ENCODE measurements around the gene ECPAS. TPM values are rescaled to one million over a fixed set of nuclear protein-coding genes. Genes with fewer than 3 reads are reported as not detected.

The ECPAS gene
- total RNA-seq, 1 experiment from 2014 or later: 69.4 TPM

DNA sequence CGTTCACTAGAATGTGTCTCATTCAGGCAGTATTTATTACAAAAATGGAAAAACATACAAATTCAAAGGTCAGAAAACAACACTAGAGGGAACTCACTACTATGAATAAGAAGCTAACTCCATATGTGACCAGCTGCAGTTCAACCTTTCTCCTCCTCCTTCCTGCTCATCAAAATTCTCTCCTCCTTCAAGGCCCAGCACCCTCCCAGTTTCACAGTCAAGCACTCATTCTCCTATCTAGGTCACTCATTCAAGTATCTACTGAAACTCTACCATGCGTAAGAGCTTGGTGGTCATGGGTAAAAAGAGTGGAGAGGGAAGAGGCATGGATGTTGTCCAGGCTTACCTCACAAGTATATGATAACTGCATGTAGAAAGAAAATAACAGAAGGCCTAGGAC is 27.7 kb downstream of the ECPAS start:
- no peak overlapping the region for H3K27ac ChIP-seq (ENCODE audit: low read length)
- H3K4me1 ChIP-seq (ENCODE audit: control insufficient read depth, insufficient read depth, low read length): peaks cover 20% of the 10 kb centered on the region
- H3K27me3 ChIP-seq (ENCODE audit: control insufficient read depth, insufficient read depth, low read length): no peaks in the 10 kb centered on the region
- in situ Hi-C loops (cut with HindIII; ENCODE audit: low pct_unique_long_range_greater_than_20kb, low sequenced_read_pairs) (no loop called here), intact Hi-C loops (cut with micrococcal nuclease; ENCODE audit: unreplicated experiment) (no loop called here)
- ChIA-PET POLR2A (no interaction called here), CTCF (no interaction called here)
- no peaks in the 10 kb centered on the region for H3K36me3 ChIP-seq (ENCODE audit: control insufficient read depth, insufficient read depth, low read length)
- no peak for ATAC-seq
- no TSS peak for BruUV-seq (replicated peaks)
- TF ChIP-seq POLR2AphosphoS5 (IDR thresholded peaks at IDR 0.05; ENCODE audit: low read depth, low read length): no peak
- TF ChIP-seq, protein P1, sequence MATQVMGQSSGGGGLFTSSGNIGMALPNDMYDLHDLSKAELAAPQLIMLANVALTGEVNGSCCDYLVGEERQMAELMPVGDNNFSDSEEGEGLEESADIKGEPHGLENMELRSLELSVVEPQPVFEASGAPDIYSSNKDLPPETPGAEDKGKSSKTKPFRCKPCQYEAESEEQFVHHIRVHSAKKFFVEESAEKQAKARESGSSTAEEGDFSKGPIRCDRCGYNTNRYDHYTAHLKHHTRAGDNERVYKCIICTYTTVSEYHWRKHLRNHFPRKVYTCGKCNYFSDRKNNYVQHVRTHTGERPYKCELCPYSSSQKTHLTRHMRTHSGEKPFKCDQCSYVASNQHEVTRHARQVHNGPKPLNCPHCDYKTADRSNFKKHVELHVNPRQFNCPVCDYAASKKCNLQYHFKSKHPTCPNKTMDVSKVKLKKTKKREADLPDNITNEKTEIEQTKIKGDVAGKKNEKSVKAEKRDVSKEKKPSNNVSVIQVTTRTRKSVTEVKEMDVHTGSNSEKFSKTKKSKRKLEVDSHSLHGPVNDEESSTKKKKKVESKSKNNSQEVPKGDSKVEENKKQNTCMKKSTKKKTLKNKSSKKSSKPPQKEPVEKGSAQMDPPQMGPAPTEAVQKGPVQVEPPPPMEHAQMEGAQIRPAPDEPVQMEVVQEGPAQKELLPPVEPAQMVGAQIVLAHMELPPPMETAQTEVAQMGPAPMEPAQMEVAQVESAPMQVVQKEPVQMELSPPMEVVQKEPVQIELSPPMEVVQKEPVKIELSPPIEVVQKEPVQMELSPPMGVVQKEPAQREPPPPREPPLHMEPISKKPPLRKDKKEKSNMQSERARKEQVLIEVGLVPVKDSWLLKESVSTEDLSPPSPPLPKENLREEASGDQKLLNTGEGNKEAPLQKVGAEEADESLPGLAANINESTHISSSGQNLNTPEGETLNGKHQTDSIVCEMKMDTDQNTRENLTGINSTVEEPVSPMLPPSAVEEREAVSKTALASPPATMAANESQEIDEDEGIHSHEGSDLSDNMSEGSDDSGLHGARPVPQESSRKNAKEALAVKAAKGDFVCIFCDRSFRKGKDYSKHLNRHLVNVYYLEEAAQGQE (IDR thresholded peaks at IDR 0.05; ENCODE audit: insufficient read depth in 1 of 2, low read depth in 2 of 2, low read length in 1 of 2): no peak
- TF ChIP-seq TCF7L2 (IDR thresholded peaks at IDR 0.05; ENCODE audit: low read depth, low read length): no peak
- TF ChIP-seq SIN3A (IDR thresholded peaks at IDR 0.05; ENCODE audit: borderline replicate concordance, insufficient read depth, low read depth, low read length): no peak
- TF ChIP-seq, protein P2, sequence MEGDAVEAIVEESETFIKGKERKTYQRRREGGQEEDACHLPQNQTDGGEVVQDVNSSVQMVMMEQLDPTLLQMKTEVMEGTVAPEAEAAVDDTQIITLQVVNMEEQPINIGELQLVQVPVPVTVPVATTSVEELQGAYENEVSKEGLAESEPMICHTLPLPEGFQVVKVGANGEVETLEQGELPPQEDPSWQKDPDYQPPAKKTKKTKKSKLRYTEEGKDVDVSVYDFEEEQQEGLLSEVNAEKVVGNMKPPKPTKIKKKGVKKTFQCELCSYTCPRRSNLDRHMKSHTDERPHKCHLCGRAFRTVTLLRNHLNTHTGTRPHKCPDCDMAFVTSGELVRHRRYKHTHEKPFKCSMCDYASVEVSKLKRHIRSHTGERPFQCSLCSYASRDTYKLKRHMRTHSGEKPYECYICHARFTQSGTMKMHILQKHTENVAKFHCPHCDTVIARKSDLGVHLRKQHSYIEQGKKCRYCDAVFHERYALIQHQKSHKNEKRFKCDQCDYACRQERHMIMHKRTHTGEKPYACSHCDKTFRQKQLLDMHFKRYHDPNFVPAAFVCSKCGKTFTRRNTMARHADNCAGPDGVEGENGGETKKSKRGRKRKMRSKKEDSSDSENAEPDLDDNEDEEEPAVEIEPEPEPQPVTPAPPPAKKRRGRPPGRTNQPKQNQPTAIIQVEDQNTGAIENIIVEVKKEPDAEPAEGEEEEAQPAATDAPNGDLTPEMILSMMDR (IDR thresholded peaks at IDR 0.05): no peak
- no peak for DNase-seq (ENCODE audit: low read depth, low spot score)
- no peak overlapping the region for H3K4me3 ChIP-seq (ENCODE audit: low read depth in 2 of 2, low read length in 2 of 2)
- peaks cover under 1% of the 10 kb centered on the region; the same call in 1 of the 2 replicates for H3K9me3 ChIP-seq (ENCODE audit: control insufficient read depth, insufficient read depth, low read depth, low read length)

DNA sequence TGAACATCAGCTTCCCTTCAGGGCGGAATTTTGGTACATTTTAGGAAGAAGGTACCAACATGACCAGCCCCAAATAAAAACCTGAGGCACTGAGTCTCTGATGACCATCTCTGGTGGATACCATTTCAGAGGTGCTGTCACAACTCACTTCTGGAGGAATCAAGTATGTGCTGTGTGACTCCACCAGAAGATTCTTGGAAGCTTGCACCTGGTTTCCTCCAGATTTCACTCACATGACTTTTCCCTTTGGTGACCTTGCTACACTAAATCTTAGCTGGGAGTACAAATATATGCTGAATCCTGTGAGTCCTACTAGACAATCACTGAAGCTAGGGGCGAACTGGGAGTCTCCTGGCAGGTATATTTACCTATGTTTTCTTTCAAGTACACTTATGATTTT is 28.5 kb downstream of the ECPAS start:
- in situ Hi-C loops (cut with HindIII; ENCODE audit: low pct_unique_long_range_greater_than_20kb, low sequenced_read_pairs): no loop called here
- peaks cover 20% of the 10 kb centered on the region for H3K4me1 ChIP-seq (ENCODE audit: control insufficient read depth, insufficient read depth, low read length)
- DNase-seq (ENCODE audit: low read depth, low spot score): no peak
- no peaks in the 10 kb centered on the region for H3K36me3 ChIP-seq (ENCODE audit: control insufficient read depth, insufficient read depth, low read length)
- BruUV-seq (replicated peaks): TSS peak; percentile 6
- no peaks in the 10 kb centered on the region for H3K9me3 ChIP-seq (ENCODE audit: control insufficient read depth, insufficient read depth, low read depth, low read length)
- TF ChIP-seq TCF7L2 (IDR thresholded peaks at IDR 0.05; ENCODE audit: low read depth, low read length) (no peak), POLR2AphosphoS5 (IDR thresholded peaks at IDR 0.05; ENCODE audit: low read depth, low read length) (no peak), SIN3A (IDR thresholded peaks at IDR 0.05; ENCODE audit: borderline replicate concordance, insufficient read depth, low read depth, low read length) (no peak)
- TF ChIP-seq, protein P2 (IDR thresholded peaks at IDR 0.05): no peak
- TF ChIP-seq, protein P1 (IDR thresholded peaks at IDR 0.05; ENCODE audit: insufficient read depth in 1 of 2, low read depth in 2 of 2, low read length in 1 of 2): no peak
- H3K27me3 ChIP-seq (ENCODE audit: control insufficient read depth, insufficient read depth, low read length): no peaks in the 10 kb centered on the region
- CTCF ChIA-PET: no interaction called here
- POLR2A ChIA-PET: no interaction called here
- no peak overlapping the region for H3K27ac ChIP-seq (ENCODE audit: low read length)
- ATAC-seq: no peak
- H3K4me3 ChIP-seq (ENCODE audit: low read depth in 2 of 2, low read length in 2 of 2): no peak overlapping the region
- intact Hi-C loops (cut with micrococcal nuclease; ENCODE audit: unreplicated experiment): no loop called here
